ENCODE measurements around the gene RNPEP.

RNPEP gene

GRCh38 chr1:201941420-201942128, 40.9 kb upstream of the RNPEP start:
- H3K4me3 ChIP-seq (ENCODE audit: low read length in 2 of 2) = peak overlapping the region in 1 of 2 donors; percentile 37
- H3K18ac ChIP-seq (ENCODE audit: low read length) = peak overlapping the region; percentile 66
- no peak overlapping the region for H3K9ac ChIP-seq (ENCODE audit: low read depth, low read length, poor library complexity)
- peaks cover 0 to 34% (median 0%) of the 10 kb centered on the region in 3 experiments for H3K27me3 ChIP-seq (ENCODE audit: control insufficient read depth in 3 of 3, insufficient read depth in 3 of 3, low read depth in 1 of 3, low read length in 3 of 3)
- peak overlapping the region; percentile 91 for H2AFZ ChIP-seq (ENCODE audit: low read length)
- no peak overlapping the region for H3K4ac ChIP-seq (ENCODE audit: low read length)
- H3K4me2 ChIP-seq (ENCODE audit: insufficient read depth, low read length, poor library complexity, severe bottlenecking) = peak overlapping the region; percentile 76
- peaks cover 15 to 17% of the 10 kb centered on the region in 2 donors for H3K4me1 ChIP-seq (ENCODE audit: control insufficient read depth in 2 of 2, insufficient read depth in 1 of 2, low read depth in 1 of 2, low read length in 2 of 2)
- no peaks in the 10 kb centered on the region for H3K79me1 ChIP-seq (ENCODE audit: low read depth, low read length)
- H4K91ac ChIP-seq (ENCODE audit: low read depth, low read length, poor library complexity) = no peak overlapping the region
- no peaks in the 10 kb centered on the region for H3K9me3 ChIP-seq (replicated peaks in 1 of 2; ENCODE audit: control insufficient read depth in 2 of 2, insufficient read depth in 1 of 2, low read depth in 1 of 2, low read length in 2 of 2)
- H2BK120ac ChIP-seq (ENCODE audit: low read depth, low read length) = peak overlapping the region; percentile 16
- no peaks in the 10 kb centered on the region for H3K36me3 ChIP-seq (replicated peaks in 1 of 2; ENCODE audit: control insufficient read depth in 2 of 2, insufficient read depth in 2 of 2, low read length in 2 of 2)
- DNase-seq (ENCODE audit: low spot score) = peak; percentile 90
- peak overlapping the region; percentile 35 for H3K23ac ChIP-seq (ENCODE audit: low read depth, low read length, poor library complexity)
- H3K27ac ChIP-seq (replicated peaks; ENCODE audit: low read length) = peak overlapping the region; percentile 96
- no CpG with 5 or more reads among the region's 18 CpGs for WGBS, 2 donors (ENCODE audit: extremely low coverage in 2 of 2, insufficient read length in 2 of 2, insufficient replicate concordance in 1 of 2)
- peak overlapping the region; percentile 79 for H2BK5ac ChIP-seq (ENCODE audit: low read length)
- no peak overlapping the region for H3K14ac ChIP-seq (ENCODE audit: low read length)
- no peak overlapping the region for H2AK5ac ChIP-seq (ENCODE audit: low read depth, low read length)
- H2BK15ac ChIP-seq (ENCODE audit: low read length) = no peak overlapping the region
- no peak overlapping the region for H4K8ac ChIP-seq (ENCODE audit: low read depth, low read length)
- no peak overlapping the region for H2BK12ac ChIP-seq (ENCODE audit: low read length)

- Histone ChIP-seq H3K79me1 (ENCODE audit: low read depth, low read length) (no peaks in the 10 kb centered on the region), H2AK5ac (ENCODE audit: low read depth, low read length) (no peak overlapping the region), H2AFZ (ENCODE audit: low read length) (peak overlapping the region; percentile 91), H3K27ac (replicated peaks; ENCODE audit: low read length) (peak overlapping the region; percentile 96), H2BK12ac (ENCODE audit: low read length) (no peak overlapping the region), H3K4me2 (ENCODE audit: insufficient read depth, low read length, poor library complexity, severe bottlenecking) (no peak overlapping the region), H3K4me3 (ENCODE audit: low read length in 2 of 2) (peak overlapping the region in 1 of 2 donors; percentile 37), H3K27me3 (ENCODE audit: control insufficient read depth in 3 of 3, insufficient read depth in 3 of 3, low read depth in 1 of 3, low read length in 3 of 3) (peaks cover 0 to 39% (median 5%) of the 10 kb centered on the region in 3 experiments), H3K23ac (ENCODE audit: low read depth, low read length, poor library complexity) (no peak overlapping the region), H3K9ac (ENCODE audit: low read depth, low read length, poor library complexity) (no peak overlapping the region), H4K8ac (ENCODE audit: low read depth, low read length) (no peak overlapping the region), H3K18ac (ENCODE audit: low read length) (peak overlapping the region; percentile 16), H2BK120ac (ENCODE audit: low read depth, low read length) (no peak overlapping the region), H3K36me3 (replicated peaks in 1 of 2; ENCODE audit: control insufficient read depth in 2 of 2, insufficient read depth in 2 of 2, low read length in 2 of 2) (no peaks in the 10 kb centered on the region), H3K4me1 (ENCODE audit: control insufficient read depth in 2 of 2, insufficient read depth in 1 of 2, low read depth in 1 of 2, low read length in 2 of 2) (peaks cover 18 to 21% of the 10 kb centered on the region in 2 donors), H4K91ac (ENCODE audit: low read depth, low read length, poor library complexity) (no peak overlapping the region), H3K9me3 (replicated peaks in 1 of 2; ENCODE audit: control insufficient read depth in 2 of 2, insufficient read depth in 1 of 2, low read depth in 1 of 2, low read length in 2 of 2) (no peaks in the 10 kb centered on the region), H2BK15ac (ENCODE audit: low read length) (no peak overlapping the region), H3K14ac (ENCODE audit: low read length) (no peak overlapping the region), H2BK5ac (ENCODE audit: low read length) (no peak overlapping the region), H3K4ac (ENCODE audit: low read length) (no peak overlapping the region)
- no CpG with 5 or more reads among the region's 1 CpG for WGBS, 2 donors (ENCODE audit: extremely low coverage in 2 of 2, insufficient read length in 2 of 2, insufficient replicate concordance in 1 of 2)
- no peak for DNase-seq (ENCODE audit: low spot score)
These were observed 40.3 kb upstream of the RNPEP start for GRCh38 chr1:201942129-201942495.

GRCh38 chr1:201944002-201944401, 38.4 kb upstream of the RNPEP start:
- Histone ChIP-seq H2BK5ac (ENCODE audit: low read length) (no peak overlapping the region), H3K14ac (ENCODE audit: low read length) (no peak overlapping the region), H3K4me2 (ENCODE audit: insufficient read depth, low read length, poor library complexity, severe bottlenecking) (no peak overlapping the region), H3K27ac (replicated peaks; ENCODE audit: low read length) (no peak overlapping the region), H4K8ac (ENCODE audit: low read depth, low read length) (no peak overlapping the region), H3K9me3 (replicated peaks in 1 of 2; ENCODE audit: control insufficient read depth in 2 of 2, insufficient read depth in 1 of 2, low read depth in 1 of 2, low read length in 2 of 2) (no peaks in the 10 kb centered on the region), H2BK120ac (ENCODE audit: low read depth, low read length) (no peak overlapping the region), H3K18ac (ENCODE audit: low read length) (no peak overlapping the region), H3K27me3 (ENCODE audit: control insufficient read depth in 3 of 3, insufficient read depth in 3 of 3, low read depth in 1 of 3, low read length in 3 of 3) (peaks cover 0 to 54% (median 12%) of the 10 kb centered on the region in 3 experiments), H2AK5ac (ENCODE audit: low read depth, low read length) (no peak overlapping the region), H3K36me3 (replicated peaks in 1 of 2; ENCODE audit: control insufficient read depth in 2 of 2, insufficient read depth in 2 of 2, low read length in 2 of 2) (no peaks in the 10 kb centered on the region), H3K4me1 (ENCODE audit: control insufficient read depth in 2 of 2, insufficient read depth in 1 of 2, low read depth in 1 of 2, low read length in 2 of 2) (peaks cover 18 to 21% of the 10 kb centered on the region in 2 donors), H3K4ac (ENCODE audit: low read length) (no peak overlapping the region), H3K23ac (ENCODE audit: low read depth, low read length, poor library complexity) (no peak overlapping the region), H2AFZ (ENCODE audit: low read length) (no peak overlapping the region), H3K9ac (ENCODE audit: low read depth, low read length, poor library complexity) (no peak overlapping the region), H4K91ac (ENCODE audit: low read depth, low read length, poor library complexity) (no peak overlapping the region), H3K4me3 (ENCODE audit: low read length in 2 of 2) (no peak overlapping the region), H2BK12ac (ENCODE audit: low read length) (no peak overlapping the region), H3K79me1 (ENCODE audit: low read depth, low read length) (no peaks in the 10 kb centered on the region), H2BK15ac (ENCODE audit: low read length) (no peak overlapping the region)
- DNase-seq (ENCODE audit: low spot score) = no peak
- no CpG with 5 or more reads among the region's 6 CpGs for WGBS, 2 donors (ENCODE audit: extremely low coverage in 2 of 2, insufficient read length in 2 of 2, insufficient replicate concordance in 1 of 2)

- H3K23ac ChIP-seq (ENCODE audit: low read depth, low read length, poor library complexity) = no peak overlapping the region
- H3K14ac ChIP-seq (ENCODE audit: low read length) = no peak overlapping the region
- H3K4me2 ChIP-seq (ENCODE audit: insufficient read depth, low read length, poor library complexity, severe bottlenecking) = no peak overlapping the region
- DNase-seq (ENCODE audit: low spot score) = no peak
- H2BK12ac ChIP-seq (ENCODE audit: low read length) = no peak overlapping the region
- no peak overlapping the region for H4K8ac ChIP-seq (ENCODE audit: low read depth, low read length)
- H2AFZ ChIP-seq (ENCODE audit: low read length) = no peak overlapping the region
- H2BK5ac ChIP-seq (ENCODE audit: low read length) = no peak overlapping the region
- no peak overlapping the region for H3K27ac ChIP-seq (replicated peaks; ENCODE audit: low read length)
- H3K4ac ChIP-seq (ENCODE audit: low read length) = no peak overlapping the region
- no peaks in the 10 kb centered on the region for H3K79me1 ChIP-seq (ENCODE audit: low read depth, low read length)
- peaks cover 0 to 55% (median 12%) of the 10 kb centered on the region in 3 experiments for H3K27me3 ChIP-seq (ENCODE audit: control insufficient read depth in 3 of 3, insufficient read depth in 3 of 3, low read depth in 1 of 3, low read length in 3 of 3)
- no peaks in the 10 kb centered on the region for H3K9me3 ChIP-seq (replicated peaks in 1 of 2; ENCODE audit: control insufficient read depth in 2 of 2, insufficient read depth in 1 of 2, low read depth in 1 of 2, low read length in 2 of 2)
- no peak overlapping the region for H4K91ac ChIP-seq (ENCODE audit: low read depth, low read length, poor library complexity)
- WGBS, 2 donors (ENCODE audit: extremely low coverage in 2 of 2, insufficient read length in 2 of 2, insufficient replicate concordance in 1 of 2) = no CpG with 5 or more reads among the region's 3 CpGs
- peaks cover 18 to 21% of the 10 kb centered on the region in 2 donors for H3K4me1 ChIP-seq (ENCODE audit: control insufficient read depth in 2 of 2, insufficient read depth in 1 of 2, low read depth in 1 of 2, low read length in 2 of 2)
- no peak overlapping the region for H3K4me3 ChIP-seq (ENCODE audit: low read length in 2 of 2)
- no peak overlapping the region for H2AK5ac ChIP-seq (ENCODE audit: low read depth, low read length)
- no peaks in the 10 kb centered on the region for H3K36me3 ChIP-seq (replicated peaks in 1 of 2; ENCODE audit: control insufficient read depth in 2 of 2, insufficient read depth in 2 of 2, low read length in 2 of 2)
- H2BK120ac ChIP-seq (ENCODE audit: low read depth, low read length) = no peak overlapping the region
- no peak overlapping the region for H3K9ac ChIP-seq (ENCODE audit: low read depth, low read length, poor library complexity)
- H3K18ac ChIP-seq (ENCODE audit: low read length) = no peak overlapping the region
- H2BK15ac ChIP-seq (ENCODE audit: low read length) = no peak overlapping the region
These were observed 37.8 kb upstream of the RNPEP start for GRCh38 chr1:201944639-201945038.

Measured in neuronal stem cell (in vitro differentiated cells).